HepG2 (cell line): ENCODE data around the gene CNTNAP1. TPM values are rescaled to one million over a fixed set of nuclear protein-coding genes. Genes with fewer than 3 reads are reported as not detected.

Source experiments
- ARID2 ChIP-seq: sonication (generic); formaldehyde crosslinking; IDR thresholded peaks from 2 replicates; pipeline ENCODE4 v1.8.1; 2022; ENCODE audit warnings: mild to moderate bottlenecking, missing genetic modification reagents, borderline replicate concordance
- ATF7-NPFF ChIP-seq: sonication (generic); formaldehyde crosslinking; IDR thresholded peaks from 2 replicates; pipeline ENCODE4 v1.8.1; 2023; ENCODE audit warnings: mild to moderate bottlenecking, low read depth, missing genetic modification reagents, moderate library complexity
- DPF2 ChIP-seq: sonication (generic); formaldehyde crosslinking; IDR thresholded peaks from 2 replicates; pipeline ENCODE4 v1.4.0; 2020; ENCODE audit warnings: mild to moderate bottlenecking, low read depth, missing genetic modification reagents, borderline replicate concordance
- ELF1 ChIP-seq: sonication (generic); formaldehyde crosslinking; IDR thresholded peaks from 2 replicates; pipeline ENCODE4 v1.4.0; 2020; ENCODE audit warnings: missing genetic modification reagents
- GATAD2A ChIP-seq: IDR thresholded peaks from 2 replicates; pipeline ENCODE4 v1.6.1; 2016
- HNRNPL ChIP-seq: fragments of 200-400 bp; formaldehyde crosslinking; IDR thresholded peaks from 2 replicates; pipeline ENCODE4 v1.6.1; 2017; ENCODE audit warnings: mild to moderate bottlenecking, low read depth, low read length
- KLF11 ChIP-seq: IDR thresholded peaks from 2 replicates; pipeline ENCODE4 v1.6.1; 2016; ENCODE audit warnings: missing compliant biosample characterization
- NFKBIZ ChIP-seq: IDR thresholded peaks from 2 replicates; pipeline ENCODE4 v1.6.1; 2018; ENCODE audit warnings: missing genetic modification reagents, missing compliant biosample characterization
- PHF8 ChIP-seq: sonication (generic); formaldehyde crosslinking; IDR thresholded peaks from 2 replicates; pipeline ENCODE4 v1.5.0; 2020; ENCODE audit warnings: missing genetic modification reagents
- PRMT3 ChIP-seq: sonication (generic); formaldehyde crosslinking; IDR thresholded peaks from 2 replicates; pipeline ENCODE4 v1.8.1; 2022; ENCODE audit warnings: low read depth, mild to moderate bottlenecking, moderate library complexity, missing genetic modification reagents, borderline replicate concordance
- SIX4 ChIP-seq: sonication (generic); formaldehyde crosslinking; IDR thresholded peaks from 2 replicates; pipeline ENCODE4 v1.4.0; 2020; ENCODE audit warnings: missing genetic modification reagents
- SP1 ChIP-seq, 2 experiments: fragments of 450-650 bp in 1 of 2; sonication (generic) in 1 of 2; formaldehyde crosslinking in 1 of 2; IDR thresholded peaks; 2 replicates each; pipeline versions ENCODE4 v1.4.0 to v1.6.1; 2016 to 2020; ENCODE audit warnings: missing genetic modification reagents in 1 of 2
- THRA ChIP-seq: sonication (generic); formaldehyde crosslinking; IDR thresholded peaks from 2 replicates; pipeline ENCODE4 v1.4.0; 2020; ENCODE audit warnings: missing genetic modification reagents, borderline replicate concordance
- YEATS2 ChIP-seq: sonication (generic); formaldehyde crosslinking; IDR thresholded peaks from 2 replicates; pipeline ENCODE4 v1.4.0; 2020; ENCODE audit warnings: missing genetic modification reagents, borderline replicate concordance
- ZBTB25 ChIP-seq: IDR thresholded peaks from 2 replicates; pipeline ENCODE4 v1.6.1; 2018; ENCODE audit warnings: missing genetic modification reagents
- ZNF224 ChIP-seq: sonication (generic); formaldehyde crosslinking; IDR thresholded peaks from 2 replicates; pipeline ENCODE4 v1.5.0; 2020; ENCODE audit warnings: mild to moderate bottlenecking, missing genetic modification reagents
- ZNF562 ChIP-seq: sonication (generic); formaldehyde crosslinking; IDR thresholded peaks from 2 replicates; pipeline ENCODE4 v1.8.0; 2022; ENCODE audit warnings: missing genetic modification reagents, borderline replicate concordance
- ZNF619 ChIP-seq: sonication (generic); formaldehyde crosslinking; IDR thresholded peaks from 2 replicates; pipeline ENCODE4 v1.4.0; 2020; ENCODE audit warnings: mild to moderate bottlenecking, missing genetic modification reagents
- ZNF644 ChIP-seq: IDR thresholded peaks from 2 replicates; pipeline ENCODE4 v1.6.1; 2016; ENCODE audit warnings: low read depth
- ZNF709 ChIP-seq: sonication (generic); formaldehyde crosslinking; IDR thresholded peaks from 2 replicates; pipeline ENCODE4 v1.5.0; 2020; ENCODE audit warnings: mild to moderate bottlenecking, missing genetic modification reagents
- ZNF784 ChIP-seq: sonication (generic); formaldehyde crosslinking; IDR thresholded peaks from 2 replicates; pipeline ENCODE4 v1.5.1; 2020; ENCODE audit warnings: missing genetic modification reagents, mild to moderate bottlenecking, borderline replicate concordance
- ZNF878 ChIP-seq: sonication (generic); formaldehyde crosslinking; IDR thresholded peaks from 2 replicates; pipeline ENCODE4 v1.8.1; 2023; ENCODE audit warnings: mild to moderate bottlenecking, missing genetic modification reagents, moderate library complexity
- ZNF879 ChIP-seq: sonication (generic); formaldehyde crosslinking; IDR thresholded peaks from 2 replicates; pipeline ENCODE4 v1.8.1; 2023; ENCODE audit warnings: missing genetic modification reagents
- polyA plus RNA-seq, 8 experiments: library from polyadenylated mRNA; depleted of rRNA in 3 of 8; stranded (reverse) in 7 of 8; unstranded in 1 of 8; fragments of >200 nt; fragmentation: Illumina TruSeq in 4 of 8; extraction: Trizol in 4 of 8; gene quantifications; 2 replicates each; pipeline versions ENCODE4 v1.2.1 to v1.2.3, GENCODE V29; 2011 to 2016; ENCODE audit warnings: low read depth in 4 of 8, missing spikeins in 1 of 8, mixed read lengths in 1 of 8; ENCODE audit not compliant: insufficient read depth in 1 of 8
- total RNA-seq, 5 experiments: library from RNA; depleted of rRNA; stranded (reverse); fragments of >200 nt; fragmentation: Illumina TruSeq; extraction: Trizol; gene quantifications; 2 replicates each; pipeline ENCODE4 v1.2.3, GENCODE V29; 2016; ENCODE audit warnings: low read depth in 1 of 5
- TF ChIP-seq, protein P1 (sequence below): sonication (generic); formaldehyde crosslinking; IDR thresholded peaks from 2 replicates; pipeline ENCODE4 v1.5.0; 2020; ENCODE audit warnings: mild to moderate bottlenecking, missing genetic modification reagents

The CNTNAP1 gene
- total and polyA plus RNA-seq, 2 of the 13 experiments (the other 11 are each of a cell fraction or from before 2014, with no cell fraction given): 4.5 to 7.7 TPM

DNA sequence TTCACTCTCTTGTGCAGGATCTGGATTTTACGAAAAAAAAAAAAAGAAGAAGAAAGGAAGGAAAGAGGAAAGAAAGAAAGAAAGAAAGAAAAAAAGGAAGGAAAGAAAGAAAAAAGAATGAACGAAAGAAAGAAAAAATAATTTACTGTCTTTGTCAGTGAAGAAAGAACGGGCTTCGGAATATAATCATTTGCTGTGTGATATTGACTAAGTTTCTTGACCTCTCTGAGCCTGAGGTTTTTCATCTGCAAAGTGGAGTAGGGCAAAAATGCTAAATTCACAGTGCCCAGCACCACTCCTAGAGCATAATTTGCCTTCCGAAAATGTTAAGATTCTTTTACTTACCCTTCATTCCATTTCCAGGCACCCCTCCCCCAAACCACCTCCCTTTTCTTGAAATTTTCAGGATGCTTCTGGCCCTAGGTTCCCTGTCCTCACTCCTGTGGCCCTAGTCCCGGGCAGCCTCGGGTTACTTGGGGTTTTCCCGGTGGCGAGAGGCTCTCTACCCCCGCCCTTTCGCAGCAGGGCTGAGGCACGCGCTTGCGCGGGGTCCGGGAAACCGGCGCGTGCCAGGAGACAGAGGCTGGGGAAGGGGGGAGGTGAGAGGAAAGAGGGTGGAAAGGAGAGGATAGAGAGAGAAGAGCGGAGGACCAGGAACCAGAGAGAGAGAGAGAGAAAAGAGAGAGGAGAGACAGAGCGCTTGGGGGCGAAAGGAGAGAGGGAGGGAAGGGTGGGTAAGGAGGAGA, at the start of gene CNTNAP1 (continued):
- TF ChIP-seq THRA (CRISPR knock-in tag): peak; percentile 72
- TF ChIP-seq ZNF562 (CRISPR knock-in tag): no peak
- TF ChIP-seq YEATS2: peak; percentile 57; the same call in 1 of the 2 replicates
- TF ChIP-seq KLF11 (CRISPR knock-in tag): peak; percentile 63; the same call in 1 of the 2 replicates
- TF ChIP-seq ELF1 (CRISPR knock-in tag): peak; percentile 54
- no peak for TF ChIP-seq ZNF784 (CRISPR knock-in tag)
- TF ChIP-seq PHF8 (CRISPR knock-in tag): 0 out of 2 replicates have a peak, but pooled peaks have one; percentile 16
- TF ChIP-seq GATAD2A (CRISPR knock-in tag): peak; percentile 42; the same call in 1 of the 2 replicates
- TF ChIP-seq ZNF878 (CRISPR knock-in tag): 0 out of 2 replicates have a peak, but pooled peaks have one; percentile 31
- no peak for TF ChIP-seq DPF2 (CRISPR knock-in tag)
- peak; percentile 83; the same call in 1 of the 2 replicates for TF ChIP-seq NFKBIZ
- 0 out of 2 replicates have a peak, but pooled peaks have one; percentile 13 for TF ChIP-seq ZNF224
- no peak for TF ChIP-seq SP1 (IDR thresholded peaks at IDR 0.05)
- TF ChIP-seq SP1 (CRISPR knock-in tag; IDR thresholded peaks at IDR 0.05): no peak
- TF ChIP-seq SIX4 (CRISPR knock-in tag): 0 out of 2 replicates have a peak, but pooled peaks have one; percentile 48
- 0 out of 2 replicates have a peak, but pooled peaks have one; percentile 17 for TF ChIP-seq ZNF619
- TF ChIP-seq ZBTB25: peak; percentile 73
- TF ChIP-seq HNRNPL: 0 out of 2 replicates have a peak, but pooled peaks have one; percentile 15
- TF ChIP-seq ARID2 (CRISPR knock-in tag): 0 out of 2 replicates have a peak, but pooled peaks have one; percentile 78
- peak; percentile 87; the same call in 1 of the 2 replicates for TF ChIP-seq ZNF709 (CRISPR knock-in tag)
- no peak for TF ChIP-seq ZNF879 (CRISPR knock-in tag)
- TF ChIP-seq ZNF644: no peak
- TF ChIP-seq ATF7-NPFF (CRISPR knock-in tag): 0 out of 2 replicates have a peak, but pooled peaks have one; percentile 24
- TF ChIP-seq, protein P1, sequence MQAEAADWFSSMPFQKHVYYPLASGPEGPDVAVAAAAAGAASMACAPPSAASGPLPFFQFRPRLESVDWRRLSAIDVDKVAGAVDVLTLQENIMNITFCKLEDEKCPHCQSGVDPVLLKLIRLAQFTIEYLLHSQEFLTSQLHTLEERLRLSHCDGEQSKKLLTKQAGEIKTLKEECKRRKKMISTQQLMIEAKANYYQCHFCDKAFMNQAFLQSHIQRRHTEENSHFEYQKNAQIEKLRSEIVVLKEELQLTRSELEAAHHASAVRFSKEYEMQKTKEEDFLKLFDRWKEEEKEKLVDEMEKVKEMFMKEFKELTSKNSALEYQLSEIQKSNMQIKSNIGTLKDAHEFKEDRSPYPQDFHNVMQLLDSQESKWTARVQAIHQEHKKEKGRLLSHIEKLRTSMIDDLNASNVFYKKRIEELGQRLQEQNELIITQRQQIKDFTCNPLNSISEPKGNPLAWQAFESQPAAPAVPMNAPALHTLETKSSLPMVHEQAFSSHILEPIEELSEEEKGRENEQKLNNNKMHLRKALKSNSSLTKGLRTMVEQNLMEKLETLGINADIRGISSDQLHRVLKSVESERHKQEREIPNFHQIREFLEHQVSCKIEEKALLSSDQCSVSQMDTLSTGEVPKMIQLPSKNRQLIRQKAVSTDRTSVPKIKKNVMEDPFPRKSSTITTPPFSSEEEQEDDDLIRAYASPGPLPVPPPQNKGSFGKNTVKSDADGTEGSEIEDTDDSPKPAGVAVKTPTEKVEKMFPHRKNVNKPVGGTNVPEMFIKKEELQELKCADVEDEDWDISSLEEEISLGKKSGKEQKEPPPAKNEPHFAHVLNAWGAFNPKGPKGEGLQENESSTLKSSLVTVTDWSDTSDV (CRISPR knock-in tag): no peak
- TF ChIP-seq PRMT3 (CRISPR knock-in tag): 0 out of 2 replicates have a peak, but pooled peaks have one; percentile 50
